Immature natural killer cell (primary cell): ENCODE measurements around the gene EN2. TPM values are rescaled to one million over a fixed set of nuclear protein-coding genes. Genes with fewer than 3 reads are reported as not detected.

Experiments
- DNase-seq, 3 donors: peaks; one replicate each; pipeline ENCODE4 v3.0.0; 2022; ENCODE audit warnings: mixed read lengths in 1 of 3
- H3K27ac Mint-ChIP-seq, 6 donors: one replicate each; pipeline ENCODE4 v1.8.0; 2020; ENCODE audit warnings: mixed read lengths in 6 of 6, mild to moderate bottlenecking in 5 of 6, inconsistent platforms in 4 of 6, moderate library complexity in 3 of 6
- H3K27me3 Mint-ChIP-seq, 3 donors: one replicate each; pipeline ENCODE4 v1.8.0; 2020 to 2021; ENCODE audit warnings: low read depth in 3 of 3, mild to moderate bottlenecking in 3 of 3, mixed read lengths in 3 of 3, moderate library complexity in 3 of 3, inconsistent platforms in 1 of 3
- H3K36me3 Mint-ChIP-seq, 3 donors: one replicate each; pipeline ENCODE4 v1.8.0; 2020; ENCODE audit warnings: mixed read lengths in 3 of 3, inconsistent platforms in 2 of 3, mild to moderate bottlenecking in 2 of 3
- H3K4me1 Mint-ChIP-seq, 2 donors: one replicate each; pipeline ENCODE4 v1.8.0; 2020; ENCODE audit warnings: inconsistent platforms in 2 of 2, mild to moderate bottlenecking in 2 of 2, mixed read lengths in 2 of 2, moderate library complexity in 1 of 2
- H3K4me3 Mint-ChIP-seq, 5 donors: one replicate each; pipeline ENCODE4 v1.8.0; 2020; ENCODE audit warnings: mild to moderate bottlenecking in 5 of 5, mixed read lengths in 5 of 5, inconsistent platforms in 3 of 5, moderate library complexity in 3 of 5
- H3K9me3 Mint-ChIP-seq, 6 donors: one replicate each; pipeline ENCODE4 v1.8.0; 2020; ENCODE audit warnings: mild to moderate bottlenecking in 6 of 6, mixed read lengths in 6 of 6, inconsistent platforms in 4 of 6, moderate library complexity in 3 of 6
- polyA plus RNA-seq, 3 donors: library from polyadenylated mRNA; unstranded; fragments of 300-500 nt; fragmentation: Illumina TruSeq; gene quantifications; one replicate each; pipeline ENCODE4 v1.2.3, GENCODE V29; 2021

EN2 gene
- polyA plus RNA-seq, 3 donors from 2014 or later: not detected

GRCh38 chr7:155512246-155512887, 54.4 kb downstream of the EN2 start:
- Mint-ChIP-seq H3K9me3 (no peaks in the 10 kb centered on the region), H3K36me3 (peaks cover 0 to 3% (median 0%) of the 10 kb centered on the region in 3 donors), H3K4me1 (peaks cover 7 to 15% of the 10 kb centered on the region in 2 donors), H3K27me3 (peaks cover 27 to 52% (median 31%) of the 10 kb centered on the region in 3 donors), H3K4me3 (no peak overlapping the region), H3K27ac (no peak overlapping the region)
- DNase-seq: no peak

DNA sequence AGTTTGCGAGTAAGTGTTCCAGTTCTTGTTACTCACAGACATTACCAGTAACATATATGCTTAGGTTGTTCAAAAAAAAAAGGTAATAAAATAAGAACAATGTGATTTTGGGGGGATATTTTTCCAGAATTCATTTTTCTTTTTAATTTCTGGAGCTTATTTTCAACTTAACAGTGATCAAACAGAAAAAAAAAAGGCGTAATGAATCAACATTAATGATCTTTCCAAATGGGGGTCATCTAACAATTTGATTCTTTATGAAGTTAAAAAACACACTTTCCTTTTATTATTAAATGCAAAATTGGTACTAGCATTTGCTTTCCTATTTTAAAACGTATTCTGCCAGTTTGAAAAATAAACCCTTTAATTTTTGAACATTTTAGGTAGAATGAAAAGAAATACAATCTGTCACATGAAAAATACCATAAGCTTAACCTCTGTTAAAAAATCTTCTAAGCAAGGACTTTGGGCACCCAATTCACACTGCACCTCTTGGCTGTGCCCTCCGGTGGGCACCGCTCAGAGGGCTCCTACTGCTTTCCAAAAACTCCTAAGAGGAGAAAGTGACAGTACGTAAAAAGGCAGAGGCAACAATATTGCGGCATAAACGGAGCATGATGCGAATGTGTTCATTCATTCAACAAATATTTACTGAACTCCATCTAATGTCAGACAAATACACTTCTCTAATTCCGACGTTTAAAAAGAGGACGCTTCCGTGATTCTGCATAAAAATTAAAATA, 55.8 kb downstream of the EN2 start:
- peaks cover 0 to 3% (median 0%) of the 10 kb centered on the region in 3 donors for H3K36me3 Mint-ChIP-seq

DNA sequence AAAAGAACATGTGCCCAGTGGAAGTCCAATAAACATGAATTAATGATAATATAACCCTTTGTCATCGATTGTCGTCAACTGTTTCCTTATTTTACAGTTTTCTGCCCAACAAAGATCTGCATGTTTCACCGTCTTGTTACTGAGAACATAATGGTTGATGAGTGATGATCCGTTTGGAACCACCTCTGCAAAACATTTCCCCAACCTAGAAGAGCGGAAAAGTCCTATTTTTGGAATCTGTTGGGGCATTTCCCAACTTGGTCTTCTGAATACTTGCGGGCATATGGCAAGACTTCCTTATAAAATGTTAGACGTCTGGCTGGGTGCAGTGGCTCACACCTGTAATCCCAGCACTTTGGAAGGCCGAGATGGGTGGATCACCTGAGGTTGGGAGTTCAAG, 56.4 kb downstream of the EN2 start:
- Mint-ChIP-seq H3K36me3 (peaks cover 0 to under 1% (median 0%) of the 10 kb centered on the region in 3 donors), H3K4me1 (peaks cover 4 to 10% of the 10 kb centered on the region in 2 donors), H3K4me3 (no peak overlapping the region), H3K27ac (no peak overlapping the region), H3K27me3 (peaks cover 19 to 38% (median 22%) of the 10 kb centered on the region in 3 donors), H3K9me3 (no peaks in the 10 kb centered on the region)
- DNase-seq: no peak

More for the DNA sequence above, 55.8 kb downstream of the EN2 start:
- no peak overlapping the region for H3K4me3 Mint-ChIP-seq
- peaks cover 7 to 15% of the 10 kb centered on the region in 2 donors for H3K4me1 Mint-ChIP-seq
- H3K9me3 Mint-ChIP-seq: no peaks in the 10 kb centered on the region
- DNase-seq: no peak
- no peak overlapping the region for H3K27ac Mint-ChIP-seq
- H3K27me3 Mint-ChIP-seq: peaks cover 20 to 43% (median 24%) of the 10 kb centered on the region in 3 donors

Other genes starting within 250 kb of the EN2 start
- 10 to 100 TPM; 63.9 to 90.8 (median 66.6) TPM for gene INSIG1, start 160.3 kb upstream of the EN2 start, polyA plus RNA-seq
- gene CNPY1, start 88.4 kb downstream of the EN2 start, polyA plus RNA-seq: not detected
- 10 to 100 TPM; 10.9 to 61.5 (median 28.3) TPM for gene RBM33, start 186.5 kb downstream of the EN2 start, polyA plus RNA-seq